ENCODE data around the gene SPATA16.
"Not testable (repeated sequence)": the region's sequence is repeated elsewhere in the genome, so short reads cannot be mapped to it uniquely, and the experiment has no call there.

SPATA16 gene, protein sequence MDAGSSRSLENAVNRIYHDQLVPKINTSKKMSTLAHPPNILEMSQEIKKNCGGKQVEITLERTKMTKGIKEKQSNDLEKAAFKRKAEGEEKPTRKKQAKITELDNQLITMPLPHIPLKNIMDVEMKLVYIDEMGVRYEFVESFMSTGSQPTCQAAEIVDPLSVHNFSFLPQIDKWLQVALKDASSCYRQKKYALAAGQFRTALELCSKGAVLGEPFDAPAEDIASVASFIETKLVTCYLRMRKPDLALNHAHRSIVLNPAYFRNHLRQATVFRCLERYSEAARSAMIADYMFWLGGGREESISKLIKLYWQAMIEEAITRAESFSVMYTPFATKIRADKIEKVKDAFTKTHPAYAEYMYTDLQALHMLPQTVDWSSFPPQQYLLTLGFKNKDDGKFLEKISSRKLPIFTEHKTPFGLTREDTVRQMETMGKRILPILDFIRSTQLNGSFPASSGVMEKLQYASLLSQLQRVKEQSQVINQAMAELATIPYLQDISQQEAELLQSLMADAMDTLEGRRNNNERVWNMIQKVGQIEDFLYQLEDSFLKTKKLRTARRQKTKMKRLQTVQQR

DNA sequence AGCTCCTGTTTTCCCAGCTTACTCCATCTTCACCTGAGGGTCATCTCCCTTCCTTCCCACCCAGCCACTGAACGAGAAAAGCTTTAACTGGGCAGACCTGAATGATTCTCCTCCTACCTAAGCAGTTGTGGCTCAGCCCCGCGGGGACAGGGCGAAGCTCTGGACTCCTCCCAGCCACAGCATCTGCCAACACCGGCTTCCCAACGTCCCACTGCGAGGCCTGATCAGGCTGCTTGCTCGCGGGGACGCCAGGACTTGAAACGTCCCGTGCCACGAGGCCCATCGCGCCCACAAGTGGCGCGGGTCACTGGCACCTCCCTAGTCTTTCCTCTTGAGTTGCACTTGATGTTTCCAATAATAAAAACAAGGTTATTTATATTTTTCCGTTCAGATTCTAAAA, at the start of gene SPATA16:
Gene SPATA16, minus strand, starts transcription at position 250 of the 400 bp plus-strand sequence. CDS start 23,504 bp downstream, outside the sequence.
- no peak for DNase-seq

DNA sequence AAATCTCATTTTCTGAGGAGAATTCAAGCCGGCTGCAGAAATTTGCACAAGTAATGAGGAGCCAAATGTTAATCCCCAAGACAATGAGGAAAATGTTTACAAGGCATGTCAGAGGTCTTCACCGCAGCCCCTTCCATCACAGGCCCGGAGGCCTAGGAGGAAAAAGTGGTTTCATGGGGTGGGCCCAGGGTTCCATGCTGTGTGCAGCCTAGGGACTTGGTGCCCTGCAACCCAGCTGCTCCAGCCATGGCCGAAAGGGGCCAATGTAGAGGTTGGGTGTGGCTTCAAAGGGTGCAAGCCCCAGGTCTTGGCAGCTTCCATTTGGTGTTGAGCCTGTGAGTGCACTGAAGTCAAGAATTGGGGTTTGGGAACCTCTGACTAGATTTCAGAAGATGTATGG, 42.0 kb upstream of the SPATA16 start:
- not testable (repeated sequence) for DNase-seq

DNA sequence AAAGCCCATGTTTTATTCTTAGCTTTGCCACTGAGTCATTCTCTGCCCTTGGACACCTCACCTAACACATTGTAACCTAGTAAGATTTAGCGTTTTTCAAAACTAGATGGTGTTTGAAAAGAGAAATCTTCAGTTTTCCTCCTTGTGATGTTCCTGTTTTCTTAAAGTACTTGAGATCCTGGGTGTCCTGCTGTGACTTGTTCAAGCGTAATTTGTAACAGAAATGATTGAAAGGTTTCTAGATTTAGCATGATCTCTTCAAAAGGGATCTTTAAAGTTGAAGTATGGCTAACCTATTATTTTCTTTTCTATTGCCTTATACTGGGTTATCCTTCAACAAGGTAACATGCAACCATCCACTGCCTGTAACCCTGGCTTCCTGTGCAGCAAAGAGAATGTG, 32.6 kb upstream of the SPATA16 start:
- DNase-seq = no peak

DNA sequence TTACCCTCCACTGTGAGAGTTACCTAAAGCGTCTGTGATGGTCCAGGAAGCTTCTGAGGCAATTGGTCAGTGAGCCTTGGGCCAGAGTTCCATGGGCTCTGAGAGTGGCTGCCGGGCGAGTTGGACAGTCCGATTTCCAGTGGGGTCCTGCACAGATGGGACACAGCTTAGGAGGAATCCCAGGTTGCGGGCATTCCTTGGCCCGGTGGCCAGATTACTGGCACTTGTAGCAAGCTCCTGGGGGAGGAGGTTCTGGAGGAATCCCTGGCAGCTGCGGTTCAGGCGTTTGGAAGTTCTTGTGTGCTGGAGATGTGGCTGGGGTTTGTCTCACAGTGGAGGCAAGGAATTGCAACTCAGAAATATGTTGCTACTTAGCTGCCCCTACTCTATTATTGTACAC, 18.1 kb upstream of the SPATA16 start:
- DNase-seq = not testable (repeated sequence)

DNA sequence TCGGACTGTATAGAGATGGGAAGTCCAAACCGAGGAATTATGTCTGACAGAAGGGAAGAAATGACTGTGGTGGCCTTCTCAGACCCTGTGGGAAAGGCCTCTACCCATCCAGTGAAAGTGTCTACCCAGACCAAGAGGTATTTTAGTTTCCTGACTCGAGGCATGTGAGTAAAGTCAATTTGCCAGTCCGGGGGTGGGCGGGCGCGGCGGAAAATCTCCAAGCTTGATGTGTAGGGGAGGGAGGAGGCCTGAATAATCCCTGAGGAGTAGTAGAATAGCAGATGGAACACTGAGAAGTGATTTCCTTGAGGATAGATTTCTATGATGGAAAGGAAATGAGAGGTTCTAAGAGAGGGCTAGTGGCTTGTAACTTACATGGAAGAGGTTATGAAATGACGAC, 15.5 kb upstream of the SPATA16 start:
- not testable (repeated sequence) for DNase-seq

DNA sequence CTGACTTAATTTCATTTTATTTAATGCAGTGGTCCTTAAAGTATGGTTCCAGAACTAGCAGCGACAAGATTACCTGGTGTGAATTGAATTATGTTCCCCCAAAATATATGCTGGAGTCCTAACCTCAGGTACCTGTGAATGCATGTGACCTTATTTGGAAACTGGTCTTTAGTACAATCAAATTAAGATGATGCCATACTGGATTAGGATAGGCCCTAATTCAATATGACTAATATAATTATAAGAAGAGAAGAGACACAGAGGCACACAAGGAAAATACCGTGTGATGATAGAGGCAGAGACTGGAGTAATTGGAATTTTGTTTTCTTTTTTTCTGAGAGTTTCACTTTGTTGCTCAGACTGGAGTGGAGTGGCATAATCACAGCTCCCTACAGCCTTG, 12.6 kb upstream of the SPATA16 start:
- DNase-seq = no peak

DNA sequence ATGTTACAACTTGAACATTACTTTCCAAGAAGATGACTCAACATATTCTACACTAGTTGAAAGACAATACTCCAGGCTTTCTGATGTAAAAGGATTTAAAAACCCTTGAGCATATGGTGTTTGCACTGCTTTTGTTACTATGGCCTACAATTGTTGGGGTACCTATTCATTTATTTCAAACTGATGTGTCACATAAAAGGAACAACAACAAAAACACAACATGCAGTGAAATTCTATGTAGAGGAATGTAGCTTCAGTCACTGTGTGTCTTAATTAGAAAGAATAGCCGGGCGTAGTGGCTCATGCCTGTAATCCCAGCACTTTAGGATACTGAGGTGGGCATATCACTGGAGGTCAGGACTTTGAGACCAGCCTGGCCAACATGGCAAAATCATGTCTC, 1.6 kb downstream of the SPATA16 start:
- DNase-seq = no peak

DNA sequence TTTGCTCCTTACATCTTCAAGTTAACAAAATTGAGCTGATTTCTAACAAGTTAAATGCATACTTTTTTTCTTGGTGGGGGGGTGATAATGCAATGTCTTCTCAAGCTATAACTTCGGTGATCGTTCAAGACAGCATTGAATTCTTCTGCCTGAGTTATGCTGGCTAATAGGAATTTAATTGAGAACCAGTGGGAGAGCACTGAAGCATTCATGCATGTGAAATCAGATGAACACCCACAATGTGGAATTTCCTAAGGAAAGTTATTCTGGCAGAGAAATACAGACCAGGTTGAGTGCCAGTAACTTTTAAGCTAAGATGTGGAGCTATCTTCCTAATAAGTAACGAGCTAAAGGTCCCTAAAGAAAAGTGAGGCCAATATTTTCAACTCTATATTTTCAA, 3.0 kb downstream of the SPATA16 start:
- peak; percentile 73 for DNase-seq

DNA sequence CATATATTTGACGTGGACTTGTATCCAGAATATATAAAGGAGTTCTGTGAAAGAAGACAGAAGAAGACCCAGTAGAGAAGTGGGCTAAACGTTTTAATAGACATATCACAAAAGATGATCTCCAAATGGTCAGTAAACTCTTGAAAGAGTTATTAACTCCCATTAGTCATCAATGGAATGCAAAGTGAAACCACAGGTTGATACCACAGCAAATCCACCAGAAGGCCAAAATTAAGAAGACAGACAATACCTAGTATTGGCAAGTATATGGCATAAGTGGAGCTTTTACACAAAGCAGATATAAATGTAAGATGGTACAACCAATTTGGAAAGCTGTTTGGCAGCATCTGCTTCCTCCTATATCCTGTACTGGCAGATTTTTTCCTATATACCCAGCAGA, 6.0 kb downstream of the SPATA16 start:
- DNase-seq = no peak

DNA sequence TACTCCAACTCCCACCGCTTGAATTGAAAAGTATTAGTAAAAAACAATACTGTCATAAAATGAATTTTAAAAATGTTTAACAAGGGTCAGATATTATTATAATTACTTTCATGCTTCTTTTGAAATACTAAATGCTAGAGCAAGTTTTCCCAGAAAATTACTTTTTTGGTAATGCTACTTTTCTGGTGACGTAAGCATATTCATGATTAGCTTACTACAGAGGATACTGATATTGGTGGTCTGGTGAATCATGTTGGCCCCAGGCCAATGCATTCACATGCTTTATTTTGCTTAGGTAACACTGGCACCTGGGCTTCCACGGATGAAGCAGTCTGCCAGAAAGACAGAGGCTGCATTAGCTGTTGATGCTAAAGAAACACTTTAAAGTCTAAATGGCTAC, 12.4 kb downstream of the SPATA16 start:
- no peak for DNase-seq

DNA sequence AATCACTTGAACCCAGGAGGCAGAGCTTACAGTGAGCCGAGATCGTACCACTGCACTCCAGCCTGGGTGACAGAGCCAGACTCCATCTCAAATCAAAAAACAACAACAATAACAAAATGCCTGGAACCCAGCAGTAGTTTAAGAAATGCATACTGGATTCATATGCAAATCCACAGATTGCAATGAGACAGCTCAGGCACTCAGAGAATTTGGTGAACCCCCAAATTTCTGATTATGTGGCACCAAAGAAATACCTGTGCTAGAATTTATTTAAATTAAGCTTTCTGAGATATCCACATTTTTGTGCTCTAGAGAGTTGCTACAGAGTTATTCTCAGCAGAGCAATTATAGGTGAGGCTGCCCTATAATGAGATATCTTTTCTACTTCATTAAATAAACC, 29.7 kb downstream of the SPATA16 start:
- DNase-seq = no peak

DNA sequence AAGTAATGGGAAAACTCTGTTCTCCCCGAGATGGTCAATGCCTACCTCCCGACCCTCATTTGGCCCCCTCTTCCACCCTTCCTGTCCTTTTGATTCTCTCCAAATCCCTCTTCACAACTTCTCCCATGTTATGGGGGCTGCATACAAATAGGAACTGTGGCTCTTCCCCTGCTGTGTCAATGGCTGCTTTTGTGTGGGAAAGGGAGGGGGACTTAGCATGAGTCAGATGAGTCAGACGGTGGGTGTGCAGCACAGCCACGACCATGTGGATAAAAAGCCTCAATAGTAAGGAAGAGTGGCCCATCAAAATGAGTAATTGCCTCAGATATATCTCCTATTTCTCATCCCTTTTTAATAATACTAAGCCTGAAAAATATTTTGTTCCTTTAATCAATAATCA, 31.9 kb downstream of the SPATA16 start:
- no peak for DNase-seq

DNA sequence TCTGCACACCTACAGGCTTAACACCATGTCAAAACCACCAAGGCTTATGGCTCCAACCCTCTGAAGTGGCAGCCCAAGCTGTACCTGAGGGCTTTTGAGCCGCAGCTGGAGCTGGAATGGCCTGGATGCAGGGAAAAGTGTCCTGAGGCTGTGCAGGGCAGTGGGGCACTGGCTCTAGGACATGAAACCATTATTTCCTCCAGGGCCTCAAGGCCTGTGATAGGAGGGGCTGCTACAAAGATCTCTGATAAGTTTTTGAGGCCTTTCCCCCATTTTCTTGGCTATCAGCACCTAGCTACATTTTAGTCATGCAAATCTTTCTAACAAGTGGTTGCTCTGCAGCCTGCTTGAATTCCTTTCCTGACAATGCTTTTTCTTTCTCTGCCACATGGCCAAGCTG, 37.6 kb downstream of the SPATA16 start:
- DNase-seq = no peak

DNA sequence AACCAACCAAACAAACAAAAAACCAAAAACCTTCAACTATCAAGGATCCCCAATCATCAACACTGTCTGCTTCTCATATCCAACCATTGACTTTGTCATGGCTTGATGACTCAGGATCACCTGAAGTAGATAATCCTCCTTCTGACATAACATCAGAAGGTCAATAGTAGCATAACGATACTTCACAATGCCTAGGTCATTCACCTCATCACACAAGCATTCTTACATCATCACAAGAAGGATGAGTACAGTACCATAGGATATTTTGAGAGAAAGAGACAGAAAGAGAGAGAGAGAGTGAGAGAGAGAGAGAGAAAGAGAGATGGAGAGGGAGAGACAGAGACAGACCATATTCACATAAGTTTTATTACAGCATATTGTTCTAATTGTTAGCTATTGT, 42.1 kb downstream of the SPATA16 start:
- no peak for DNase-seq

DNA sequence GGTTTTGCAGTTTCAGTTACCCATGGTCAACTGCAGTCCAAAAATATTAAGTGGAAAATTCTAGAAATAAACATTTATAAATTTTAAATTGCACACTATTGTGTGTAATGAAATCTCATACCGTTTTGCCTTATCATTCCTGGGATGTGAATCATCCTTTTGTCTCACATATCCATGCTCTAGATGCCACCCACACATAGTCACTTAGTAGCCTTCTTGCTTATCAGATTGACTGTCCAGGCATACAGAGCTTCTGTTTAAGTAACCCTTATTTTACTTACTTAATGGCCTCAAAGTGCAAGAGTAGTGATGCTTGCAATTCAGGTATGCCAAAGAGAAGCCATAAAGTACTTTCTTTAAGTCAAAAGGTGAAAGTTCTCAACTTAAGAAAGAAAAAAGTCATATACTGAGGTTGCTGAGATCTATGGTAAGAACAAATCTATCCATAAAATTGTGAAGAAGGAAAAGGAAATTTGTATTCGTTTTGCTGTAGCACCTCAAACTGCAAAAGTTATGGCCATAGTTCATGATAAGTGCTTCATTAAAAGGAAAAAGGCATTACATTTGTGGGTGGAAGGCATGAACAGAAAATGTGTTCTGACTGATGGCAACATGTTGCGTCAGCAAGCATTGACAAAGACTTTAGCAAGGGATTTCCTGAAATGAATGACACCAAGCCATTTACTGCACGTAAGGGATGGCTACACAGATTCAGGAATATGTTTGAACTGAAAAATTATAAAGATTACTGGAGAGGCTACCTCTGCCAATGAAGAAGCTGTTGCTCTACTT, 43.8 kb downstream of the SPATA16 start:
- DNase-seq = no peak

DNA sequence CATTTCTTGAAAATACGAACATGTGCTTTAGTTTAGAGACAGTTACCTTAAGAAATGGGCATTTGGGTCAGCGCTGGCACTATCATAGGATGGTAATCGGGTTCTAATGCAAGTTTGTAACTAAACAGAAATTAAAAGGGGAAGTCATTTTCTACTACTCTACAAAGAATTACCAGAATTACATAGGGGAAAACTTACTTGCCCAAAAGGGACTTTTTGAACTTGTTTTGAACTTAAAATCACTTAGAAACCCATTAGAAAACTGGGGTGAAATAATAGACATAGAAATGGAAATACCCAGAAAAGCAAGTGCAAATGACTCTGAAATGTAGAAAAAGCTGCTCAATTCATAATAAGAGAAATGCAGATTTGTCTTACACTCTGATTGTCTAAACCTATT, 44.9 kb downstream of the SPATA16 start:
- DNase-seq = no peak

DNA sequence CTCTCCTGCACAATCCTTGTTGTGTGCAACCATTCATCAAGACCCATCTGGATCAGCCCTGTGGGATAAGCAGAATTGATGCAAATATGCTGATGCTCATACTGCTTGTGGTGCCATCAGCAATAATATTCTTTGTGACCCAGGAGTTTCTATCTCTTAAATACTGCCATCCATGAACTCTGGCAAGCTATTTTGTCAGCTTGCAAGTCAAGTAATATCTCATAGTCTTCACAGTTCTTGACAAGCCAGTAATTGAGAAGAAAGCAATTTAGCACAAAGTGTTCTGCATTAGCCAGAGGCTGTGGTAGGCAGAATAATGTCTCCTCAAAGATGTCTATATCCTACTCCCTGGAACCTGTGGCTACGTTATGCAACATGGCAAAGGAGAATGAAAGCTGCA, 49.0 kb downstream of the SPATA16 start:
- DNase-seq = no peak

DNA sequence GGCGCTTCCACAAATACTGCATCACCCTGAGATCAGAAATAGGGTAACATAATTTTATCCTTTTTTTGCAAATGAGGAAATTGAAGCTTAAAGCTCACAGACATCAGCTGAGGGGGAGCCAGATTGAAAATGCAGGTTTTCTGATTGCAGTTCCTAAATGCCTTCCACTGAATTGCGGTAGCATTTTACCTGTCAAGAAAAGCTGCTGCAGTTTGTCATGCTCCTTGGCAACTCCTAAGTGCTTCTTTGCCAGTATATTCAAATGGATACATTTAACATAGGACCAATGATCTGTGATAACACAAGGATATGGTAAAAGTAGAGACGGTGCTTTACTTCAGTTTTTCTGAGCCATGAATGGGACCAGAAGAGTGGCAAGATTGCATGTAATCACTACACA, 50.5 kb downstream of the SPATA16 start:
- no peak for DNase-seq

DNA sequence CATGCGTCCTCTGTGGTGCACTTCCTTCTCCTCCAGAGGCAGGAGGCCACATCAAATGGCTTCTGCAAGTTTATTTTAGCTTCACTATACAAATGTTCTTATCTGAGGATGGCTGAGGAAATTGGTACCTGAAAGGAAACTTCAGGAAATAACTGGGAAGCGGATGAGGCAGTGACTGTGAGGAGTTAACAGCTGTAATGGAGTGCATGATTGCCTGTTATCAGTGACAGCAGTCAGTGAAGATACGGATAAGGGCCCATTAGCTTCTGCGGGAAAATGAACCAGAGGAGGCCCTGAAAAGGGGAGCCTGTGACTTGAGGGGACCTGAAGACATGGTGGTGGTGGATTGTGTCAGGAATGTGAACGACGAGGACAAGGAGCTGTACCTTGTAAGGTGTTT, 51.8 kb downstream of the SPATA16 start:
- no peak for DNase-seq

DNA sequence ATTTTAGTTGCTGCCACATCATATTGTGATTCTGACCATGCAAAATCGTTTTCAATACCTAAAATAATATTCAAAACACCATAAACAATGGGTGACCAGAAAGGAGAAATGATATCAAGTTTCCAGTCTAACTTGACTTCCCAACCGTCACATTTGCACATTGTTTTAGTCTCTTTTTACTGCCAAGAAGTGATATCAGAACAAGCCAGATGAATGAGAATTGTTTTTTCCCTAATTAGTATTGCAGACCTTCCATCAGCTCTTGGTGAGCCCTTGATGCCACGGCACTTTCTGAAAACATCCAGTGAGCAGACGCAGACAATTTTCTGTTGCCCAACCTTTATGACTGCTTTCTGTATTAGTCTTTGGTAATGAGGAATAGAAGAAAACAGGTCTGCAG, 62.5 kb downstream of the SPATA16 start:
- DNase-seq = no peak

DNA sequence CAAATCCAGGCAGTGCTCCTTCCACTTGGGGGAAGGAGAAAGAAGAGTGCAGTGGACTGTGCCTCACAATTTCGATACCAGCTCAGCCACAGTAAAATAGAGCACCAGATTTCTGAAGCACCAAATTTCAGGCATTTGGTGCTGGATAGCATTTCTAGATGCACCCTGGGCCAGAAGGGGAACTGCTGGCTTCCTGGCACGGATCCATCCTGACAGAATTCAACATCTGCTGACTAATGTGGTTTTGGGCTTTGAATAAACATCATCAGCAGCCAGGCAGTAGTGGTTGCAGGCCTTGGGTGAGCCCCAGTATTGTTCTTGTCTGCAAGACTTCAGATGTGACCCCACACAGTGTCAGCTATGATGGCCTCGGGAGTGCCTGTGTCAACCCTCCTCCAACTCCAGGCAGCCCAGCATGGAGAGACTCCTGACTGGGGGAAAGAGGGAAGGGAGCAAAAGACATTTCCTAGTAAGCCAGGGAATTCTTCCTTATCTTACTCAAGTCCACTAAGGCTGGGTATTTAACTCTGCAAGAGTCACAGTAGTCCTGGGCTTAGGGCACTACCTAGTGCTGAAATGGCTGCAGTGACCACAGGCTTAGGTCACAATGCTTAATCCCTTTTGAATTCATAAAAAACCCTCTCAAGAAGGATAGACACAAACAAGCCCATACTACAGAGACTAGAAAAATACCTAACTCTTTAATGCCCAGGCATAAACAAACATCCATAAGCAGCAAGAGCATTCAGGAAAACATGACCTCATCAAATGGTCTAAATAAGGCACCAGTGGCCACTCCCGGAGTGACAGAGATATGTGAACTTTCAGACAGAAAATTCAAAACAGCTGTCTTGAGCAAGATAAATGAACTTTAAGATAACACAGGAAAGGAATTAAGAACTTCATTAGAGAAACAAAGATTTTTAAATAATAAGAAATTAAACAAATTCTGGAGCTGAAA, 74.7 kb downstream of the SPATA16 start:
- no peak for DNase-seq

DNA sequence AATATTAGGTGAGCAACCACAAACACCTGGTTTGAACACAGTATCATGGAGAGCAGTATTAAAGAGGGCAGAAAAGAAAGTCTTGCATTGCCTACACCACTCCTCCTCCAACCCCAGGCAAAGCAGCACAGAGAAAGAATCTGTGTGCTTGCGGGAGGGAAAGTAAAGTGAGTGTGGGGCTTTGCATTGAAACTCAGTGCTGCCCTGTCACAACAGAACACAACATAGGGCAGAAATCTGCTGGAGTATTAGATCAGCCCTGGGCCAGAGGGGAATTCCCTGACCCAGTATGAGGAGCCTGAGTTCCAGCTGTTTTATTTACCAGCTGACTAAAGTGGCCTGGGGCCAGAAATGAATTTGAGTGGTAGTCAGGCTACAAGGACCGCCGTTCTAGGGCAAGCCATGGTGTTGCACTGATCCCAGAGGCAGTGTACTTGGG, 75.5 kb downstream of the SPATA16 start:
- no peak for DNase-seq

DNA sequence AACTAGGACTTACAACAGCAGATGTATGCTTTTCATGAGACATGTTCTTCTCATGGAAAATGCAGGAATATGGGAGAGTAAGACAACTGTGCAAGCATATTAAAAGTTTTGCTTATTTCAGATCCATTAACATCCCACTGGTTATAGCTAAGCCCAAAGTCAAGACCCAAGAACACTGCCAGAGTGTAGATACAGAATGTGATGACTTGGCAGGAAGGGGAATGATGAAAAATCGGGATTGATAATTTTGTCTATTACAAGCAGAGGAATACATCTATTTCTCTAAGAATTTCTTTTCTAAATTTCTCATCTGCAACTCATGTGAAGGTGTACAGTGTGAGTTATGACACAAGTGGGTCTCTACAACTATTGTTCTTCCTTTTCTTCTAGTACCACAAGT, 76.4 kb downstream of the SPATA16 start:
- no peak for DNase-seq
